Chondrocyte (in vitro differentiated cells): ENCODE measurements around the gene OR8G5. TPM values are rescaled to one million over a fixed set of nuclear protein-coding genes. Genes with fewer than 3 reads are reported as not detected.

Source experiments
- DNase-seq: peaks from one replicate; pipeline ENCODE4 v3.0.0; 2021; ENCODE audit warnings: mixed read lengths, low spot score
- H3K27ac Mint-ChIP-seq: one replicate; pipeline ENCODE4 v1.8.0; 2021; ENCODE audit warnings: mild to moderate bottlenecking, moderate library complexity, mixed read lengths; ENCODE audit not compliant: unreplicated experiment
- H3K27me3 Mint-ChIP-seq: 2 replicates; pipeline ENCODE4 v1.8.0; 2021; ENCODE audit warnings: low read depth, mixed read lengths
- H3K36me3 Mint-ChIP-seq: 2 replicates; pipeline ENCODE4 v1.8.0; 2021; ENCODE audit warnings: low read depth, mixed read lengths
- H3K4me1 Mint-ChIP-seq: 2 replicates; pipeline ENCODE4 v1.8.0; 2021; ENCODE audit warnings: low read depth, mild to moderate bottlenecking, mixed read lengths
- H3K4me3 Mint-ChIP-seq: one replicate; pipeline ENCODE4 v1.8.0; 2021; ENCODE audit warnings: mild to moderate bottlenecking, moderate library complexity, mixed read lengths; ENCODE audit not compliant: unreplicated experiment
- H3K9me3 Mint-ChIP-seq: 2 replicates; pipeline ENCODE4 v1.8.0; 2021; ENCODE audit warnings: low read depth, mixed read lengths
- total RNA-seq: library from RNA; stranded (reverse); gene quantifications from 3 replicates; pipeline ENCODE4 v1.2.1, GENCODE V29; 2021
- TF ChIP-seq, protein P1 (sequence below): fragments of 200-600 bp; sonication (generic); IDR thresholded peaks from 2 replicates; pipeline ENCODE4 v1.5.0; 2021; ENCODE audit warnings: antibody characterized with exemption, mild to moderate bottlenecking, moderate library complexity

The OR8G5 gene
- total RNA-seq, 1 donor from 2014 or later, result 0.20 TPM

GRCh38 chr11:124315052-124315451 lies 58.9 kb downstream of the OR8G5 start:
- no peak overlapping the region for H3K27ac Mint-ChIP-seq
- no peaks in the 10 kb centered on the region for H3K4me1 Mint-ChIP-seq
- H3K9me3 Mint-ChIP-seq, result no peaks in the 10 kb centered on the region
- TF ChIP-seq, protein P1, sequence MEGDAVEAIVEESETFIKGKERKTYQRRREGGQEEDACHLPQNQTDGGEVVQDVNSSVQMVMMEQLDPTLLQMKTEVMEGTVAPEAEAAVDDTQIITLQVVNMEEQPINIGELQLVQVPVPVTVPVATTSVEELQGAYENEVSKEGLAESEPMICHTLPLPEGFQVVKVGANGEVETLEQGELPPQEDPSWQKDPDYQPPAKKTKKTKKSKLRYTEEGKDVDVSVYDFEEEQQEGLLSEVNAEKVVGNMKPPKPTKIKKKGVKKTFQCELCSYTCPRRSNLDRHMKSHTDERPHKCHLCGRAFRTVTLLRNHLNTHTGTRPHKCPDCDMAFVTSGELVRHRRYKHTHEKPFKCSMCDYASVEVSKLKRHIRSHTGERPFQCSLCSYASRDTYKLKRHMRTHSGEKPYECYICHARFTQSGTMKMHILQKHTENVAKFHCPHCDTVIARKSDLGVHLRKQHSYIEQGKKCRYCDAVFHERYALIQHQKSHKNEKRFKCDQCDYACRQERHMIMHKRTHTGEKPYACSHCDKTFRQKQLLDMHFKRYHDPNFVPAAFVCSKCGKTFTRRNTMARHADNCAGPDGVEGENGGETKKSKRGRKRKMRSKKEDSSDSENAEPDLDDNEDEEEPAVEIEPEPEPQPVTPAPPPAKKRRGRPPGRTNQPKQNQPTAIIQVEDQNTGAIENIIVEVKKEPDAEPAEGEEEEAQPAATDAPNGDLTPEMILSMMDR, result no peak
- no peak overlapping the region for H3K4me3 Mint-ChIP-seq
- DNase-seq, result no peak
- H3K27me3 Mint-ChIP-seq, result peaks cover 9% of the 10 kb centered on the region
- H3K36me3 Mint-ChIP-seq, result no peaks in the 10 kb centered on the region

Other genes starting within 250 kb of the OR8G5 start
- not detected in 3 replicates for gene OR10G4, start 243.4 kb upstream of the OR8G5 start, total RNA-seq
- gene OR10G9, start 233.4 kb upstream of the OR8G5 start, total RNA-seq, result not detected in 3 replicates
- not detected in 3 replicates for gene OR10G8, start 229.6 kb upstream of the OR8G5 start, total RNA-seq
- gene OR10G7, start 215.1 kb upstream of the OR8G5 start, total RNA-seq, result not detected in 3 replicates
- gene VWA5A, start 140.9 kb upstream of the OR8G5 start, total RNA-seq, result 2.7 to 11.0 TPM (median 3.1 TPM) in 3 replicates
- gene OR10D3, start 73.0 kb upstream of the OR8G5 start, total RNA-seq, result not detected in 3 replicates
- not detected in 3 replicates for gene OR8G1, start 15.3 kb upstream of the OR8G5 start, total RNA-seq
- not detected in 3 replicates for gene OR8D1, start 57.6 kb downstream of the OR8G5 start, total RNA-seq
- gene OR8D2, start 63.8 kb downstream of the OR8G5 start, total RNA-seq, result not detected in 3 replicates
- not detected in 3 replicates for gene OR8B2, start 128.1 kb downstream of the OR8G5 start, total RNA-seq
- not detected in 3 replicates for gene OR8B3, start 142.6 kb downstream of the OR8G5 start, total RNA-seq
- not detected in 3 replicates for gene OR8B4, start 168.5 kb downstream of the OR8G5 start, total RNA-seq
- gene OR8B8, start 189.3 kb downstream of the OR8G5 start, total RNA-seq, result not detected in 3 replicates